OCI-LY3 (cell line): ENCODE measurements around the gene ALDOC.

Source experiments
- H2AFZ ChIP-seq: fragments of 200-600, 300-600 bp; shearing (Covaris generic); 2 replicates; pipeline ENCODE4 v1.6.0; 2014; ENCODE audit warnings: antibody characterized with exemption, low read depth, low read length
- H3K27ac ChIP-seq: fragments of 200-600, 300-600 bp; sonication (generic); 2 replicates; pipeline ENCODE4 v1.5.1; 2014; ENCODE audit warnings: mild to moderate bottlenecking, low read length, moderate library complexity, mixed read lengths
- H3K27me3 ChIP-seq: fragments of 200-600, 300-600 bp; sonication (generic); 2 replicates; pipeline ENCODE4 v1.6.1; 2014; ENCODE audit warnings: low read depth, low read length, mixed read lengths
- H3K36me3 ChIP-seq: fragments of 200-600, 300-600 bp; sonication (generic); replicated peaks from 2 replicates; pipeline ENCODE3; 2014; ENCODE audit warnings: low read depth, low read length, mixed read lengths
- H3K4me1 ChIP-seq: fragments of 300-600, 200-600 bp; sonication (generic); 2 replicates; pipeline ENCODE4 v1.6.1; 2014; ENCODE audit warnings: low read length, mixed read lengths
- H3K4me2 ChIP-seq: fragments of 200-600, 300-600 bp; sonication (generic); 2 replicates; pipeline ENCODE4 v1.6.1; 2014; ENCODE audit warnings: low read length, mixed read lengths
- H3K4me3 ChIP-seq: fragments of 300-600, 200-600 bp; sonication (generic); 2 replicates; pipeline ENCODE4 v1.5.1; 2014; ENCODE audit warnings: antibody characterized with exemption, mild to moderate bottlenecking, low read length, moderate library complexity
- H3K79me2 ChIP-seq: fragments of 300-600, 200-600 bp; shearing (Covaris generic); 2 replicates; pipeline ENCODE4 v1.6.1; 2014; ENCODE audit warnings: mild to moderate bottlenecking, low read length, mixed read lengths
- H3K9ac ChIP-seq: fragments of 300-600, 200-600 bp; shearing (Covaris generic); 2 replicates; pipeline ENCODE4 v1.6.0; 2014; ENCODE audit warnings: mild to moderate bottlenecking, low read length, moderate library complexity
- H3K9me3 ChIP-seq: fragments of 200-600, 300-600 bp; shearing (Covaris generic); 2 replicates; pipeline ENCODE4 v1.6.1; 2014; ENCODE audit warnings: low read length, mixed read lengths; ENCODE audit not compliant: insufficient read depth
- H4K20me1 ChIP-seq: fragments of 200-600, 300-600 bp; sonication (generic); 2 replicates; pipeline ENCODE4 v1.6.1; 2016; ENCODE audit warnings: low read length, mixed read lengths; ENCODE audit not compliant: insufficient read depth
- CTCF ChIP-seq: fragments of 200-600, 300-600 bp; sonication (generic); IDR thresholded peaks from 2 replicates; pipeline ENCODE4 v1.5.1; 2014; ENCODE audit warnings: antibody characterized with exemption, low read length, low read depth
- EZH2phosphoT487 ChIP-seq: fragments of 200-600 bp; shearing (Covaris generic); IDR thresholded peaks from 2 replicates; pipeline ENCODE4 v1.6.1; 2018; ENCODE audit warnings: antibody characterized with exemption, mixed run types, low read depth

The ALDOC gene

GRCh38 chr17:28524476-28525424 lies 51.9 kb downstream of the ALDOC start:
- no peak overlapping the region for H3K9ac ChIP-seq
- H3K27ac ChIP-seq, result no peak overlapping the region

GRCh38 chr17:28523876-28524275 lies 52.8 kb downstream of the ALDOC start:
- no peaks in the 10 kb centered on the region for H3K79me2 ChIP-seq
- no peak overlapping the region for H3K27ac ChIP-seq
- peaks cover 16% of the 10 kb centered on the region for H3K4me1 ChIP-seq
- H3K9me3 ChIP-seq, result no peaks in the 10 kb centered on the region
- no peak overlapping the region for H2AFZ ChIP-seq
- H3K36me3 ChIP-seq, result no peaks in the 10 kb centered on the region
- H3K4me3 ChIP-seq, result no peak overlapping the region
- TF ChIP-seq EZH2phosphoT487 (no peak), CTCF (no peak)
- H3K4me2 ChIP-seq, result no peak overlapping the region
- H3K27me3 ChIP-seq, result no peaks in the 10 kb centered on the region
- no peak overlapping the region for H3K9ac ChIP-seq
- H4K20me1 ChIP-seq, result no peaks in the 10 kb centered on the region

More at GRCh38 chr17:28524476-28525424, 51.9 kb downstream of the ALDOC start:
- no peaks in the 10 kb centered on the region for H3K79me2 ChIP-seq
- TF ChIP-seq EZH2phosphoT487 (no peak), CTCF (no peak)
- H3K4me2 ChIP-seq, result no peak overlapping the region
- H4K20me1 ChIP-seq, result no peaks in the 10 kb centered on the region
- H2AFZ ChIP-seq, result no peak overlapping the region
- no peak overlapping the region for H3K4me3 ChIP-seq
- peaks cover 8% of the 10 kb centered on the region for H3K4me1 ChIP-seq
- no peaks in the 10 kb centered on the region for H3K27me3 ChIP-seq
- no peaks in the 10 kb centered on the region for H3K36me3 ChIP-seq
- no peaks in the 10 kb centered on the region for H3K9me3 ChIP-seq

- no peaks in the 10 kb centered on the region for H3K79me2 ChIP-seq
- no peak overlapping the region for H3K4me2 ChIP-seq
- H2AFZ ChIP-seq, result no peak overlapping the region
- no peak overlapping the region for H3K9ac ChIP-seq
- no peaks in the 10 kb centered on the region for H4K20me1 ChIP-seq
- no peak overlapping the region for H3K27ac ChIP-seq
- H3K4me1 ChIP-seq, result peaks cover 22% of the 10 kb centered on the region
- H3K36me3 ChIP-seq, result no peaks in the 10 kb centered on the region
- TF ChIP-seq CTCF (no peak), EZH2phosphoT487 (no peak)
- H3K4me3 ChIP-seq, result no peak overlapping the region
- no peaks in the 10 kb centered on the region for H3K27me3 ChIP-seq
- H3K9me3 ChIP-seq, result no peaks in the 10 kb centered on the region
These were observed 53.5 kb downstream of the ALDOC start for GRCh38 chr17:28523186-28523585.
